HepG2 (cell line): Measurements from ENCODE around the gene ZNF853. TPM values are rescaled to one million over a fixed set of nuclear protein-coding genes. Genes with fewer than 3 reads are reported as not detected.
A peak's percentile ranks its signal among the peaks of the same experiment; 100 is the strongest.

Source experiments
- ATAC-seq: fragments of 200-7000 bp; cut with Tn5 transposase; 3 replicates; pipeline ENCODE4 v1.9.1; 2020; ENCODE audit warnings: mild to moderate bottlenecking, moderate library complexity
- BruUV-seq: library from RNA; stranded (reverse); fragments of 400-500 nt; replicated peaks from 2 replicates; lab custom pipeline; 2021; lab: Mats Ljungman, UMichigan
- CTCF ChIA-PET: fragments of 300-600 bp; formaldehyde crosslinking; extraction: SDS; loops from one replicate; lab custom pipeline; 2021; ENCODE audit warnings: low total read pairs, inconsistent platforms, low intra/inter-chr PET ratio; lab: Yijun Ruan, JAX
- POLR2A ChIA-PET: fragments of 350-600 bp; sonication (Branson Sonifier 250); formaldehyde crosslinking; loops from one replicate; lab custom pipeline; 2020; ENCODE audit warnings: antibody characterized with exemption, inconsistent platforms; lab: Yijun Ruan, JAX
- DNase-seq: peaks from one replicate; pipeline ENCODE4 v3.0.0-alpha.2; 2015; ENCODE audit warnings: low spot score
- FAIRE-seq: peaks from 3 replicates; lab custom pipeline; 2011; peaks lifted over from hg19 to GRCh38; lab: Jason Lieb, UNC
- H2AFZ ChIP-seq: one replicate; pipeline ENCODE4 v1.6.1; 2011; ENCODE audit warnings: low read length, inconsistent platforms
- H3K27ac ChIP-seq: fragments of 300-600 bp; 3 replicates; pipeline ENCODE4 v1.8.0; 2011; ENCODE audit warnings: mixed run types, mild to moderate bottlenecking, mixed read lengths, low read length, inconsistent platforms; ENCODE audit not compliant: insufficient read depth; ENCODE audit errors: extremely low read length
- H3K27me3 ChIP-seq, 2 experiments: fragments of 200-600 bp in 1 of 2; 2 replicates in 1 of 2; 3 replicates in 1 of 2; pipeline versions ENCODE4 v1.6.0 to v1.8.0; 2011; ENCODE audit warnings: low read length in 2 of 2, mild to moderate bottlenecking in 2 of 2, moderate library complexity in 2 of 2, inconsistent platforms in 1 of 2; ENCODE audit not compliant: insufficient read depth in 2 of 2, control insufficient read depth in 1 of 2
- H3K36me3 ChIP-seq, 2 experiments: fragments of 200-600 bp in 1 of 2; replicated peaks in 1 of 2; 2 replicates in 1 of 2; 3 replicates in 1 of 2; pipeline versions ENCODE4 v1.5.1 to v1.8.0; 2011; ENCODE audit warnings: low read length in 2 of 2, inconsistent platforms in 1 of 2; ENCODE audit not compliant: insufficient read depth in 2 of 2, control insufficient read depth in 1 of 2
- H3K4me1 ChIP-seq: 2 replicates; pipeline ENCODE4 v1.5.1; 2012; ENCODE audit warnings: low read length, inconsistent platforms; ENCODE audit not compliant: insufficient read depth
- H3K4me2 ChIP-seq: 2 replicates; pipeline ENCODE4 v1.6.0; 2011; ENCODE audit warnings: low read depth, low read length, inconsistent platforms
- H3K4me3 ChIP-seq, 3 experiments: fragments of 200-600 bp in 1 of 3; sonication (generic), shearing (Covaris generic) in 1 of 3; replicated peaks in 1 of 3; 2 replicates each; pipeline ENCODE4 v1.5.1; 2011 to 2016; ENCODE audit warnings: low read length in 3 of 3, inconsistent platforms in 2 of 3, low read depth in 2 of 3, mild to moderate bottlenecking in 2 of 3, control low read depth in 1 of 3, mixed read lengths in 1 of 3; ENCODE audit not compliant: insufficient read depth in 1 of 3
- H3K79me2 ChIP-seq: one replicate; pipeline ENCODE4 v1.6.1; 2011; ENCODE audit warnings: low read length, inconsistent platforms; ENCODE audit not compliant: insufficient read depth
- H3K9ac ChIP-seq: 2 replicates; pipeline ENCODE4 v1.6.0; 2011; ENCODE audit warnings: mild to moderate bottlenecking, low read depth, low read length, inconsistent platforms; ENCODE audit not compliant: insufficient read depth
- H3K9me3 ChIP-seq: 2 replicates; pipeline ENCODE4 v1.5.1; 2012; ENCODE audit warnings: mild to moderate bottlenecking, low read length
- H4K20me1 ChIP-seq: 2 replicates; pipeline ENCODE4 v1.6.0; 2011; ENCODE audit warnings: inconsistent platforms, mild to moderate bottlenecking, low read length, moderate library complexity; ENCODE audit not compliant: insufficient read depth
- FOSL2 ChIP-seq: sonication (generic); formaldehyde crosslinking; IDR thresholded peaks from 2 replicates; pipeline ENCODE4 v1.4.0; 2020; ENCODE audit warnings: missing genetic modification reagents
- FOXJ3 ChIP-seq: sonication (generic); formaldehyde crosslinking; IDR thresholded peaks from 2 replicates; pipeline ENCODE4 v1.4.0; 2020; ENCODE audit warnings: missing genetic modification reagents, mild to moderate bottlenecking, borderline replicate concordance
- HDAC2 ChIP-seq: sonication (generic); formaldehyde crosslinking; IDR thresholded peaks from 2 replicates; pipeline ENCODE4 v1.4.0; 2020; ENCODE audit warnings: missing genetic modification reagents
- HMGA1 ChIP-seq: sonication (generic); formaldehyde crosslinking; conservative IDR thresholded peaks from 2 replicates; pipeline ENCODE4 v1.4.0; 2020; ENCODE audit warnings: missing genetic modification reagents
- KDM6A ChIP-seq: IDR thresholded peaks from 2 replicates; pipeline ENCODE4 v1.6.1; 2016; ENCODE audit warnings: low read depth
- MEIS1 ChIP-seq: sonication (generic); formaldehyde crosslinking; IDR thresholded peaks from 2 replicates; pipeline ENCODE4 v1.9.0; 2021; ENCODE audit warnings: mild to moderate bottlenecking, missing genetic modification reagents, moderate library complexity, borderline replicate concordance
- ZNF383 ChIP-seq: sonication (generic); formaldehyde crosslinking; IDR thresholded peaks from 2 replicates; pipeline ENCODE4 v1.4.0; 2020; ENCODE audit warnings: missing genetic modification reagents, mild to moderate bottlenecking, borderline replicate concordance
- ZNF446 ChIP-seq: sonication (generic); formaldehyde crosslinking; IDR thresholded peaks from 2 replicates; pipeline ENCODE4 v1.5.0; 2020; ENCODE audit warnings: mild to moderate bottlenecking, missing genetic modification reagents
- ZNF761 ChIP-seq: sonication (generic); formaldehyde crosslinking; conservative IDR thresholded peaks from 2 replicates; pipeline ENCODE4 v1.4.0; 2020; ENCODE audit warnings: mild to moderate bottlenecking, missing genetic modification reagents
- ZNF891 ChIP-seq: sonication (generic); formaldehyde crosslinking; IDR thresholded peaks from 2 replicates; pipeline ENCODE4 v1.5.0; 2020; ENCODE audit warnings: mild to moderate bottlenecking, missing genetic modification reagents
- WGBS: methylation state at CpG from one replicate; pipeline ENCODE4 v1.1.6; 2017; ENCODE audit warnings: low lambda C conversion rate; 5-methylcytosine and 5-hydroxymethylcytosine counted together
- in situ Hi-C: cut with HindIII; loops from 2 replicates; pipeline ENCODE4 v1.10.0; 2017; ENCODE audit warnings: low pct_unique_long_range_greater_than_20kb; ENCODE audit not compliant: extremely low pct_ligation_motif_present
- intact Hi-C: fragments of 100-400 bp; cut with micrococcal nuclease; formaldehyde crosslinking; loops from one replicate; pipeline ENCODE4 v1.10.0; 2022; ENCODE audit not compliant: unreplicated experiment
- polyA plus RNA-seq, 8 experiments: library from polyadenylated mRNA; depleted of rRNA in 3 of 8; stranded (reverse) in 7 of 8; unstranded in 1 of 8; fragments of >200 nt; fragmentation: Illumina TruSeq in 4 of 8; extraction: Trizol in 4 of 8; gene quantifications; 2 replicates each; pipeline versions ENCODE4 v1.2.1 to v1.2.3, GENCODE V29; 2011 to 2016; ENCODE audit warnings: low read depth in 4 of 8, missing spikeins in 1 of 8, mixed read lengths in 1 of 8; ENCODE audit not compliant: insufficient read depth in 1 of 8
- total RNA-seq, 5 experiments: library from RNA; depleted of rRNA; stranded (reverse); fragments of >200 nt; fragmentation: Illumina TruSeq; extraction: Trizol; gene quantifications; 2 replicates each; pipeline ENCODE4 v1.2.3, GENCODE V29; 2016; ENCODE audit warnings: low read depth in 1 of 5
- TF ChIP-seq, protein P1 (sequence below): sonication (generic); formaldehyde crosslinking; IDR thresholded peaks from 2 replicates; pipeline ENCODE4 v1.5.0; 2020; ENCODE audit warnings: mild to moderate bottlenecking, low read depth, missing genetic modification reagents, borderline replicate concordance
- TF ChIP-seq, protein P2 (sequence below): sonication (generic); formaldehyde crosslinking; IDR thresholded peaks from 2 replicates; pipeline ENCODE4 v1.5.1; 2020; ENCODE audit warnings: missing genetic modification reagents, mild to moderate bottlenecking, borderline replicate concordance
- TF ChIP-seq, protein P3 (sequence below): sonication (generic); formaldehyde crosslinking; IDR thresholded peaks from 2 replicates; pipeline ENCODE4 v1.9.0; 2021; ENCODE audit warnings: missing genetic modification reagents, mild to moderate bottlenecking, borderline replicate concordance

ZNF853 gene
- total and polyA plus RNA-seq, 2 of the 13 experiments (the other 11 are each of a cell fraction or from before 2014, with no cell fraction given), result 2.1 to 6.2 TPM

DNA sequence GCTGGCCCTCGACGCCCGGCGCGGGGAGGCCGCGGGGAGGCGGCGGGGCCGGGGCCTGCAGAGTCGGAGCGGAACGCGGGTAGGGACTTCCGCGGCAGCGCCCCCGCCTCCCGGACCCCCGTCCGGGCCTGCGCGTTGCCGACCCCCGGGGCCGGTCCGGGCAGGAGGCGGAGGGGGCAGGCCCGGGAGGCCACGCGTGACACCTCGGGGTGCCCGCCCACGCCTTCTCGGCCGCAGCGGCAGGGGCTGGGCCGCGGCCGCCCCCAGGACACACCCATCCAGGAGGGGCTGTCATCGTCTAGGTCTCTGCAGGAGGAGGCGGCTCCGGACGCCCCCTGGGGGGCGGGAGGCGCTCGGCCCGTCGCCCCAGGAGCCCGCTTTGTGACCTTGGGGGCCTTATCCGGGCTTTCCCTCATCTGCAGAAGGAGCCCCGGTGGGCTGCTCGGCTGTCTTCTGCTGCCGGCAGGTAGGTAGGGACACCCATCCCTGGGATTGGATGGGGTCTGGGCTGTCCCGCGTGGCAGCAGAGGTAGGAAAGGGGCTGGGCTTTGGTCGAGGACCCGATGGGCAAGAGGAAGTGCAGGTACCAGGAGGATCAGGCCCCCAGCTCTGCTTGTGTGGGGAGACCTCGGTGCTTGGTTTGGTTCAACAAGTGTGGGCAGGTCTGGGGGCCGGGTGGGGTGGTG, 22.3 kb downstream of the ZNF853 start (continued):
- TF ChIP-seq, protein P1, sequence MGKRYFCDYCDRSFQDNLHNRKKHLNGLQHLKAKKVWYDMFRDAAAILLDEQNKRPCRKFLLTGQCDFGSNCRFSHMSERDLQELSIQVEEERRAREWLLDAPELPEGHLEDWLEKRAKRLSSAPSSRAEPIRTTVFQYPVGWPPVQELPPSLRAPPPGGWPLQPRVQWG (CRISPR knock-in tag), result no peak
- TF ChIP-seq ZNF446, result no peak

DNA sequence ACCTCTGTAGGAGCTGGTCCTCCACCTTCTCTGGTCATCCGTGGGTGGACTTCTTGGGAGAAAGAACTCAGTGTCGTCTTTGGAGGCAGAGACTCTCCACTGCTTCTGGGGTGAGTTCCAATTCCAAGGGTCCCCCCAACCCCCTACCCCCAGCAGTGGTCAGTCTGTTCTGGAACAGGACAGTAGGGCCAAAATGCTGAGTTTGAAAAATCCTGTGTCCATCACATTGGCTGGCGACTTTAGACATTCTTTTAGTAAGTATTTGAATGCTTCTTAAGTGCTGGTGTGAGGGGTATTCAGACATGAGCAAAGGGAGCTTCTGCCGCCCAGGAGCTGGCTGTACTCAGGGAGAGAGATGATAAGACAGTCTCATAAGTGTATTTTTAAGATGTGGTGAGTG, 23.6 kb downstream of the ZNF853 start:
- BruUV-seq, result no TSS peak
- H3K9ac ChIP-seq, result 0 out of 2 replicates have a peak overlapping the region, but pooled peaks have one; percentile 3
- H4K20me1 ChIP-seq, result no peaks in the 10 kb centered on the region

DNA sequence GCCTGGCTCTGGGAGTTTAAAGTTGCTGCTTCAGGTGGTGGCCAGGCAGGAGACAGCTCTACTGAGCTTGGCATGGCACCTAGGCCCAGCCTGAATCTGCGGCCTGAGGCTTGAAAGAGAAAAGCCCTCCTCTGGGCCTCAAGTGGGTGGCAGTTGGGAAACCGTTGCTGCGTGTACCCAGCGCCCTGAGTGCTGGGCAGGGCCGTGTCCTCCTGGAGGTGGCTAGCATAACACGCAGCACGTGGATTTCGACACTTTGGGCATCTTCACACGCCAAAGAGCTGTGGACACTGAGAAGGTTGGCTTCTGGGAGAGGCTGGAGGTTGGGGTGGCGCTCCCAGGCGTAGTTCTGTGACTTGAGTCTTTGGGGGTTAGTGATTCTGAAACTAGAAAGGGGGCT, 24.2 kb downstream of the ZNF853 start:
- no TSS peak for BruUV-seq
- no peak overlapping the region for H3K4me2 ChIP-seq
- no peaks in the 10 kb centered on the region for H3K27me3 ChIP-seq
- H3K79me2 ChIP-seq, result peaks cover 13% of the 10 kb centered on the region
- no peaks in the 10 kb centered on the region for H3K9me3 ChIP-seq
- no peak overlapping the region for H3K9ac ChIP-seq
- CTCF ChIA-PET, result no interaction called here
- peaks cover 31% of the 10 kb centered on the region for H3K4me1 ChIP-seq
- DNase-seq (no peak), ATAC-seq (no peak), FAIRE-seq (no peak)
- H3K36me3 ChIP-seq, result peaks cover 15 to 28% of the 10 kb centered on the region in 2 experiments; a peak in 4 of 5 replicates
- in situ Hi-C loops (no loop called here), intact Hi-C loops (no loop called here)
- WGBS, result 98% methylated on average over 7 of the region's 11 CpGs
- no peak overlapping the region for H3K27ac ChIP-seq
- H3K4me3 ChIP-seq, result no peak overlapping the region
- no peak overlapping the region for H2AFZ ChIP-seq
- POLR2A ChIA-PET, result interaction anchor here (0.6 kb wide), 1 partner anchor 49 kb away, joined by 5 read pairs; no protein-coding TSS in a partner anchor
- H4K20me1 ChIP-seq, result no peaks in the 10 kb centered on the region
- TF ChIP-seq HMGA1, result no peak
- TF ChIP-seq MEIS1, result no peak
- no peak for TF ChIP-seq FOXJ3 (CRISPR knock-in tag)
- TF ChIP-seq, protein P2, sequence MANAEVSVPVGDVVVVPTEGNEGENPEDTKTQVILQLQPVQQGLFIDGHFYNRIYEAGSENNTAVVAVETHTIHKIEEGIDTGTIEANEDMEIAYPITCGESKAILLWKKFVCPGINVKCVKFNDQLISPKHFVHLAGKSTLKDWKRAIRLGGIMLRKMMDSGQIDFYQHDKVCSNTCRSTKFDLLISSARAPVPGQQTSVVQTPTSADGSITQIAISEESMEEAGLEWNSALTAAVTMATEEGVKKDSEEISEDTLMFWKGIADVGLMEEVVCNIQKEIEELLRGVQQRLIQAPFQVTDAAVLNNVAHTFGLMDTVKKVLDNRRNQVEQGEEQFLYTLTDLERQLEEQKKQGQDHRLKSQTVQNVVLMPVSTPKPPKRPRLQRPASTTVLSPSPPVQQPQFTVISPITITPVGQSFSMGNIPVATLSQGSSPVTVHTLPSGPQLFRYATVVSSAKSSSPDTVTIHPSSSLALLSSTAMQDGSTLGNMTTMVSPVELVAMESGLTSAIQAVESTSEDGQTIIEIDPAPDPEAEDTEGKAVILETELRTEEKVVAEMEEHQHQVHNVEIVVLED, result no peak
- TF ChIP-seq ZNF761 (CRISPR knock-in tag), result no peak
- TF ChIP-seq, protein P3, sequence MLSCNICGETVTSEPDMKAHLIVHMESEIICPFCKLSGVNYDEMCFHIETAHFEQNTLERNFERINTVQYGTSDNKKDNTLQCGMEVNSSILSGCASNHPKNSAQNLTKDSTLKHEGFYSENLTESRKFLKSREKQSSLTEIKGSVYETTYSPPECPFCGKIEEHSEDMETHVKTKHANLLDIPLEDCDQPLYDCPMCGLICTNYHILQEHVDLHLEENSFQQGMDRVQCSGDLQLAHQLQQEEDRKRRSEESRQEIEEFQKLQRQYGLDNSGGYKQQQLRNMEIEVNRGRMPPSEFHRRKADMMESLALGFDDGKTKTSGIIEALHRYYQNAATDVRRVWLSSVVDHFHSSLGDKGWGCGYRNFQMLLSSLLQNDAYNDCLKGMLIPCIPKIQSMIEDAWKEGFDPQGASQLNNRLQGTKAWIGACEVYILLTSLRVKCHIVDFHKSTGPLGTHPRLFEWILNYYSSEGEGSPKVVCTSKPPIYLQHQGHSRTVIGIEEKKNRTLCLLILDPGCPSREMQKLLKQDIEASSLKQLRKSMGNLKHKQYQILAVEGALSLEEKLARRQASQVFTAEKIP (CRISPR knock-in tag), result no peak
- no peak for TF ChIP-seq ZNF383 (CRISPR knock-in tag)

More for the DNA sequence above, 23.6 kb downstream of the ZNF853 start:
- no peak overlapping the region for H3K27ac ChIP-seq
- 90% methylated on average over 4 of the region's 4 CpGs for WGBS
- H3K79me2 ChIP-seq, result peaks cover 13% of the 10 kb centered on the region
- ChIA-PET POLR2A (no interaction called here), CTCF (no interaction called here)
- H3K4me3 ChIP-seq, result no peak overlapping the region
- peaks cover 31% of the 10 kb centered on the region for H3K4me1 ChIP-seq
- H3K27me3 ChIP-seq, result no peaks in the 10 kb centered on the region
- no peak for FAIRE-seq
- no peak overlapping the region for H2AFZ ChIP-seq
- no peak for ATAC-seq
- H3K36me3 ChIP-seq, result peaks cover 12 to 23% of the 10 kb centered on the region in 2 experiments; a peak in 4 of 5 replicates
- H3K9me3 ChIP-seq, result no peaks in the 10 kb centered on the region
- DNase-seq, result no peak
- in situ Hi-C loops (no loop called here), intact Hi-C loops (no loop called here)
- peak overlapping the region; percentile 83 for H3K4me2 ChIP-seq
- TF ChIP-seq FOSL2 (CRISPR knock-in tag), result no peak
- no peak for TF ChIP-seq ZNF891 (CRISPR knock-in tag)
- no peak for TF ChIP-seq HDAC2 (CRISPR knock-in tag)
- no peak for TF ChIP-seq MEIS1
- no peak for TF ChIP-seq KDM6A
